Loucy (cell line): ENCODE results near the gene ZNF30.

Experiments
- H2AFZ ChIP-seq: fragments of 200-600 bp; sonication (generic); 2 replicates; pipeline ENCODE4 v1.6.0; 2016; ENCODE audit warnings: antibody characterized with exemption, mild to moderate bottlenecking, low read length, moderate library complexity
- H3F3A ChIP-seq: fragments of 200-600 bp; 2 replicates; pipeline ENCODE4 v1.6.0; 2016; ENCODE audit warnings: antibody characterized with exemption, low read depth, mild to moderate bottlenecking
- H3K27me3 ChIP-seq: fragments of 200-600 bp; sonication (generic); 2 replicates; pipeline ENCODE4 v1.6.1; 2014; ENCODE audit warnings: low read length, mild to moderate bottlenecking; ENCODE audit not compliant: insufficient read depth, poor library complexity, severe bottlenecking
- H3K36me3 ChIP-seq: fragments of 200-600 bp; sonication (generic); 2 replicates; pipeline ENCODE4 v1.6.1; 2016; ENCODE audit warnings: low read length; ENCODE audit not compliant: insufficient read depth
- H3K4me1 ChIP-seq: fragments of 200-600 bp; sonication (generic); 2 replicates; pipeline ENCODE4 v1.5.1; 2014; ENCODE audit warnings: low read length, mild to moderate bottlenecking; ENCODE audit not compliant: insufficient read depth, poor library complexity, severe bottlenecking
- H3K4me2 ChIP-seq: fragments of 200-600 bp; sonication (generic); 2 replicates; pipeline ENCODE4 v1.6.0; 2014; ENCODE audit warnings: antibody characterized with exemption, low read length, low read depth, mild to moderate bottlenecking; ENCODE audit not compliant: poor library complexity, severe bottlenecking
- H3K4me3 ChIP-seq: fragments of 200-600 bp; sonication (generic); 2 replicates; pipeline ENCODE4 v1.5.1; 2014; ENCODE audit warnings: low read length, mild to moderate bottlenecking, mixed read lengths; ENCODE audit not compliant: poor library complexity, severe bottlenecking
- H3K79me2 ChIP-seq: fragments of 200-600 bp; sonication (generic); 2 replicates; pipeline ENCODE4 v1.6.1; 2014; ENCODE audit warnings: low read length; ENCODE audit not compliant: insufficient read depth
- H3K9ac ChIP-seq: fragments of 200-600 bp; sonication (generic); 2 replicates; pipeline ENCODE4 v1.6.0; 2014; ENCODE audit warnings: mild to moderate bottlenecking, low read depth, low read length, moderate library complexity; ENCODE audit not compliant: poor library complexity, severe bottlenecking
- H3K9me2 ChIP-seq: fragments of 200-600 bp; sonication (generic); replicated peaks from 2 replicates; pipeline ENCODE4 v1.6.1; 2016; ENCODE audit warnings: low read depth, low read length, mixed read lengths
- H3K9me3 ChIP-seq: fragments of 200-600 bp; sonication (generic); 2 replicates; pipeline ENCODE4 v1.6.1; 2014; ENCODE audit warnings: mild to moderate bottlenecking, antibody characterized with exemption, low read length, low read depth; ENCODE audit not compliant: insufficient read depth
- H4K20me1 ChIP-seq: fragments of 200-600 bp; sonication (generic); 2 replicates; pipeline ENCODE4 v1.6.0; 2014; ENCODE audit warnings: antibody characterized with exemption, low read length, mild to moderate bottlenecking; ENCODE audit not compliant: insufficient read depth, poor library complexity, severe bottlenecking
- EZH2phosphoT487 ChIP-seq: fragments of 200-600 bp; IDR thresholded peaks from 2 replicates; pipeline ENCODE4 v1.6.1; 2018; ENCODE audit warnings: antibody characterized with exemption, mild to moderate bottlenecking, moderate library complexity, borderline replicate concordance
- TF ChIP-seq, protein P1 (sequence below): fragments of 200-600 bp; sonication (generic); conservative IDR thresholded peaks from 2 replicates; pipeline ENCODE4 v1.5.1; 2014; ENCODE audit warnings: mild to moderate bottlenecking, antibody characterized with exemption, low read length

Gene ZNF30

DNA sequence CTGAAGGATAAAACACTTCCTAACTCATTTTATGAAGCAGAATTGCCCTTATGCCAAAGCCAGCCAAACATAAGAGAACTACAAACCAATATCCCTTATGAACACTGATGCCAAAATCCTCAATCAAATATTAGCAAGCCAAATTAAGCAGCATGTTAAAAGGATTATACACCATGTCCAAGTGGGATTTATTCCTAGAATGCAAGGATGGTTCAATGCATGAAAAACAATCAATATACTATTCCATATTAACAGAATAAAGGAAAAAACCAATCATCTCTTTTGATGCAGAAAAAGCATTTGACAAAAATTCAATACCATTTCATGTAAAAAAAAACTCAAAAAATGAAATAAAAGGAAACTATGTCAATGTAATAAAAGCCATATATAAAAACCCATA, 26.4 kb downstream of the ZNF30 start:
- H3F3A ChIP-seq = no peaks in the 10 kb centered on the region
- no peaks in the 10 kb centered on the region for H4K20me1 ChIP-seq
- no peak overlapping the region for H3K9ac ChIP-seq
- H3K36me3 ChIP-seq = peaks cover 30% of the 10 kb centered on the region
- H3K9me3 ChIP-seq = peaks cover 48% of the 10 kb centered on the region
- no peak for TF ChIP-seq EZH2phosphoT487
- TF ChIP-seq, protein P1, sequence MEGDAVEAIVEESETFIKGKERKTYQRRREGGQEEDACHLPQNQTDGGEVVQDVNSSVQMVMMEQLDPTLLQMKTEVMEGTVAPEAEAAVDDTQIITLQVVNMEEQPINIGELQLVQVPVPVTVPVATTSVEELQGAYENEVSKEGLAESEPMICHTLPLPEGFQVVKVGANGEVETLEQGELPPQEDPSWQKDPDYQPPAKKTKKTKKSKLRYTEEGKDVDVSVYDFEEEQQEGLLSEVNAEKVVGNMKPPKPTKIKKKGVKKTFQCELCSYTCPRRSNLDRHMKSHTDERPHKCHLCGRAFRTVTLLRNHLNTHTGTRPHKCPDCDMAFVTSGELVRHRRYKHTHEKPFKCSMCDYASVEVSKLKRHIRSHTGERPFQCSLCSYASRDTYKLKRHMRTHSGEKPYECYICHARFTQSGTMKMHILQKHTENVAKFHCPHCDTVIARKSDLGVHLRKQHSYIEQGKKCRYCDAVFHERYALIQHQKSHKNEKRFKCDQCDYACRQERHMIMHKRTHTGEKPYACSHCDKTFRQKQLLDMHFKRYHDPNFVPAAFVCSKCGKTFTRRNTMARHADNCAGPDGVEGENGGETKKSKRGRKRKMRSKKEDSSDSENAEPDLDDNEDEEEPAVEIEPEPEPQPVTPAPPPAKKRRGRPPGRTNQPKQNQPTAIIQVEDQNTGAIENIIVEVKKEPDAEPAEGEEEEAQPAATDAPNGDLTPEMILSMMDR = no peak
- no peaks in the 10 kb centered on the region for H3K4me1 ChIP-seq
- H3K4me3 ChIP-seq = no peak overlapping the region
- no peak overlapping the region for H2AFZ ChIP-seq
- H3K27me3 ChIP-seq = peaks cover 8% of the 10 kb centered on the region
- H3K4me2 ChIP-seq = no peak overlapping the region
- peaks cover 12% of the 10 kb centered on the region; the same call in 1 of the 2 replicates for H3K79me2 ChIP-seq
- H3K9me2 ChIP-seq = no peaks in the 10 kb centered on the region

GRCh38 chr19:34957830-34958751, 31.4 kb downstream of the ZNF30 start:
- Histone ChIP-seq H3K4me2 (no peak overlapping the region), H3K4me1 (peaks cover 17% of the 10 kb centered on the region), H4K20me1 (peaks cover 14% of the 10 kb centered on the region), H3K9me3 (peaks cover 77% of the 10 kb centered on the region), H3K27me3 (peaks cover 25% of the 10 kb centered on the region), H3K9me2 (no peaks in the 10 kb centered on the region), H3K9ac (no peak overlapping the region), H3K36me3 (peaks cover 59% of the 10 kb centered on the region), H2AFZ (no peak overlapping the region), H3F3A (peaks cover 5% of the 10 kb centered on the region; the same call in 1 of the 2 replicates), H3K79me2 (peaks cover 54% of the 10 kb centered on the region), H3K4me3 (no peak overlapping the region)
- TF ChIP-seq, protein P1 = no peak
- TF ChIP-seq EZH2phosphoT487 = no peak

DNA sequence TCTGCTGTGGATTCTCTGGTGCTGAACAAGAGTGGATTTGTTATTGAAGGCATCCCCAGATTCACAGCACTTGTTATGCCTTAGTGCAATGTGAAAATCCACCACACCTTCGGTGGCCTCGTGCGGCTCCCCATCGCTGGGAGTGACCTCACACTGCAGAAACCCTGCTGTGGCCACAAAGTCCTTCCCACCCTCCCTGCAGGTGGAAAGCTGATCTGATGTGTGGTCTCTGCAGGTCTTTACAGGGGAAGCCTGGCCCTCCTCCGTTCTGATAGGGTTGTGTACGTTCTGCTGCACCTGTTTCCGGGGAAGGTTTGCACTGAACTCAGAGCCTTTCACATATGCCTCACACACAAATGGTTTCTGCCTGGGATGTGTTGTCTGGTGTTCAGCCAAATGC, 32.3 kb downstream of the ZNF30 start:
- Histone ChIP-seq H3K79me2 (peaks cover 63% of the 10 kb centered on the region), H2AFZ (no peak overlapping the region), H3K9me2 (no peaks in the 10 kb centered on the region), H3K9ac (no peak overlapping the region), H3K36me3 (peaks cover 59% of the 10 kb centered on the region), H3K4me1 (peaks cover 20% of the 10 kb centered on the region), H3K4me3 (no peak overlapping the region), H3K9me3 (peaks cover 67% of the 10 kb centered on the region), H3K27me3 (peaks cover 25% of the 10 kb centered on the region), H4K20me1 (peaks cover 14% of the 10 kb centered on the region), H3K4me2 (no peak overlapping the region), H3F3A (peaks cover 5% of the 10 kb centered on the region; the same call in 1 of the 2 replicates)
- TF ChIP-seq, protein P1 = no peak
- TF ChIP-seq EZH2phosphoT487 = no peak
